Measurements from ENCODE around the gene ADIRF.
A peak's percentile ranks its signal among the peaks of the same experiment; 100 is the strongest.
"Not testable (repeated sequence)": the region's sequence is repeated elsewhere in the genome, so short reads cannot be mapped to it uniquely, and the experiment has no call there.

The ADIRF gene

DNA sequence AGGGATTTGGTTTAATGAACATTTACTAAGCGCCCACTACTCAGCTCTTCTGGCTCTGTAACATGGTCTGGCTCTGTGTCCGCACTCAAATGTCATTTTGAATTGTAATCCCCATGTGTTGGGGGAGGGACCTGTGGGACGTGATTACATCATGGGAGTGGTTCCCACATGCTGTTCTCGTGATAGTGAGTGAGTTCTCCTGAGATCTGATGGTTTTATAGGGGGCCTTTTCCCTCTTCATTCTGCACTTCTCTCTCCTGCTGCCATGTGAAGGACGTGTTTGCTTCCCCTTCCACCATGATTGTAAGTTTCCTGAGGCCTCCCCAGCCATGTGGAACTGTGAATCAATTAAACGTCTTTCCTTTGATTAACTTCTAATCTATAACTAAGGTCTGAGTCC lies 12.7 kb downstream of the ADIRF start:
- DNase-seq = not testable (repeated sequence)

DNA sequence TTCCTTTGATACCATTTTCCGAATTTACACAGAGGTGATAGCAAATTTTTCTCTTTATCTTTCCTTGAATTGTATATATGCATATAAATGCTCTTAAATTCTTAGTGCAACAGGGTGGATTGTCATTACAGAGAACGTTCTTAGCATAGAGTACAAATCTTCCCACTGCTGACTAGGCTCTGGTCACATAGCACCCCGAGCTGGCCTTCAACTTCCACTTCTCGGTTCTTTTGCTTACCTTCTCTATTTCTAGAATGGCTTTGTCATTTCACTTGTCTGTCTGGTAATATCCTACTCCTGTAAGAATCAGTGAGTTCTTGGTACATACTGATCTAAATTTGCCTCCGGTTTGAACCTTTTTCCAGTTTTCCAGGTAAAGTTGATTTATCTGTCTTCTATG lies 13.4 kb downstream of the ADIRF start:
- no peak for DNase-seq

DNA sequence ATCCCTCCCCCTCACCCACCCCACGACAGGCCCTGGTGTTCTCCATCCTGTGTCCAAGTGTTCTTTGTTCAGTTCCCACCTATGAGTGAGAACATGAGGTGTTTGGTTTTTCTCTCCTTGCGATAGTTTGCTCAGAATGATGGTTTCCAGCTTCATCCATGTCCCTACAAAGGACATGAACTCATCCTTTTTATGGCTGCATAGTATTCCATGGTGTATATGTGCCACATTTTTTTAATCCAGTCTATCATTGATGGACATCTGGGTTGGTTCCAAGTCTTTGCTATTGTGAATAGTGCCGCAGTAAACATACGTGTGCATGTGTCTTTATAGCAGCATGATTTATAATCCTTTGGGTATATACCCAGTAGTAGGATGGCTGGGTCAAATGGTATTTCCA lies 16.2 kb downstream of the ADIRF start:
- not testable (repeated sequence) for DNase-seq

DNA sequence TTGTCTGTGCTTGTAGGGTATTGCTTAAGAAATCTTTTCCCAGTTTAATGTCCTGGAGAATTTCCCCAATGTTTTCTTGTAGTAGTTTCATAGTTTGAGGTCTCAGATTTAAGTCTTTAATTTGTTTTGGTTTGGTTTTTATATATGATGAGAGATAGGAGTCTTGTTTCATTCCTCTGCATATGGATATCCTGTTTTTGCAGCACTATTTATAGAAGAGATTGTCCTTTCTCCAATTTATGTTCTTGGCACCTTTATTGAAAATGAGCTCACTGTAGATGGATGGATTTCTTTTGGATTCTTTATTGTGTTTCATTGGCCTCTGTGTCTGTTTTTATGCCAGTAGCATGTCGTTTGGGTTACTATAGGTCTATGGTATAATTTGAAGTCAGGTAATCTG lies 20.2 kb downstream of the ADIRF start:
- DNase-seq = no peak

DNA sequence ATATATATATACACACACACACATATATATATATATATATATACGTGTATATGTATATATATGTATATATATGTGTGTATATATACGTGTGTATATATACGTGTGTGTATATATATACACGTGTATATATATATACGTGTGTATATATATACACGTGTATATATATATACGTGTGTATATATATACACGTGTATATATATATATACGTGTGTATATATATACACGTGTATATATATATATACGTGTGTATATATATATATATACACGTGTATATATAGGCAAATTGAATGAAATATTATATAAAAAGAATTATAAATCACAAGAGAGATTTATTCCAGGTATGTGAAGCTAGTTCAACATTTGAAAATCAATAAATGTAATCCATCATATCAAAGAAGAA lies 23.1 kb downstream of the ADIRF start:
- DNase-seq = not testable (repeated sequence)

DNA sequence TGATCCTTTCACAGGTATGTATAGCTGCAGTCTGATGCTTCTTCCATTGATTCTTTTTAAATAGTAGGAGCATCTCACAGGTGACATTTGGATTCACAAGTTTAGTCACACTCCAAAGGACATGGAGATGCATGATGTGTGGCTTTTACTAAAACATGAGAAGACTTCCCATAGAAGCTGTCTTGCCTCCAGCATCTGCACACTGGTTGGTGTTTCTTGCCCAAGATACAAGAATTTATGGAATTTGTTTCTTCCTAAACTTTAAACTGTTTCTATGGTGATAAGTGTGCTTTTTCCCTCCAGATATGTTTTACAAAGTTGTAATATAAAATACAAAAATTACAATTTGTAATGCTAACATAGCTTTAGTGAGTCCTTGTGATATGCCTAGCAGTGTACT lies 24.2 kb downstream of the ADIRF start:
- DNase-seq = no peak

DNA sequence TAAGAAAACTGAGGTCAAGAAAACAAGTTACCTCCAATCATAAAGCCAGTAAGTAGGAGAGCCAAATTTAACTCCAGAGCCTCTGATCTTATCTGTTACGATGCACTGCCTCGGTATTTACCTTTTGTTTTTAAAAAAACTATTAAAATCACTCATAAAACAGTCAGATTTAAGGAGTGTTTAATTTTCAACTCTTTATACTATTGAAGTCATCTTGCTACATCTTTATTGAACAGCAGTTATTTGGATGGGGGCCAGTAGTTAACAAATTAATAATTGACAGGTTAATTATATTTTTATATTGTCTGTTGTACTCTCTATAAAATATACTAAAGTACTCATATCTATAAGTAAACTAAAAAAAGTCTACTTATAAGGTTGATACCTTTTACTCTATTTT lies 24.6 kb downstream of the ADIRF start:
- DNase-seq = no peak

DNA sequence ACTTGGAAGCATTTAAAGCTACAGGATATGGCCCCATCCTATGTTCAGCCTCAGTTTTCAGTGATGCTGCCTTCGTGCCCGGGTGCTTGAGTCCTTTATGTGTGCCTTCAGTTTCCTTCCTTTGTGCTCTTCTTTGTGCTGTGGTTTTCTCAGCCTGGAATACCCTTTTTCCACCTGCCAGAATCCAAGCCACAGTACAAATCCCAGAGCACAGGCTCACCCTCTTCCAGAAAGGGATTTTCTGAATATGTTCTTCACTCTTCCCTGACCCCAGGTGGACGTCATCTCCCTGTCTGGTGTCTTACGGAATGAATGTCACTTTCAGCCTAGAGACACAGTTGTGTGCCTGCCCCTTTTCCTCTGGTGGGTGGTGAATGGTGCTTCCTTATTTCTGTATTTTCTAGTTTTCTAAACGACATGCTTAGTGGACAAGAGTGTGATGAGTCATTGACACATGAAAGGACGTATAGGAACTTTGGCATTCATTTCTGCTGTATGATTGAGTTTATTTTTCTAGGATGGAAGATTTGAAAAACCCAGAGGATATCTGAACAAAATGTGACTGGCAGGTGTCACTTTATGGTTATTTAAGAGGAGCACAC lies 31.6 kb downstream of the ADIRF start:
- peak in 1 of 2 donors; percentile 27 for DNase-seq

DNA sequence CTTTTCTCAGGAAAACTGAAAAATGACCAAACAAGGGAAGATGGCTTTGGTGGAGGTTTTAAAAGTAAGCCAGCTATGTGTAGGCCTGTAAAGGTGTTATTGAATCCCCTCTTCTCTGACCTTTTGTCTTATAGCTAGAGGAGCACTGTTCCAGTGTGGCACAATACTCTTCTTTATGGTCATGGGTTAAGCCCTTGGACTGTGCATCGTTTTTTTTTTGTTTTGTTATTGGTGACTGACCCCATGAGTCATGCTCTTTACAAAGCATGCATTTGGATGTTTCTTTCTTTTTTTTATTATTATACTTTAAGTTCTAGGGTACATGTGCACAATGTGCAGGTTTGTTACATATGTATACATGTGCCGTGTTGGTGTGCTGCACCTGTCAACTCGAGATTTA lies 32.2 kb downstream of the ADIRF start:
- no peak for DNase-seq

DNA sequence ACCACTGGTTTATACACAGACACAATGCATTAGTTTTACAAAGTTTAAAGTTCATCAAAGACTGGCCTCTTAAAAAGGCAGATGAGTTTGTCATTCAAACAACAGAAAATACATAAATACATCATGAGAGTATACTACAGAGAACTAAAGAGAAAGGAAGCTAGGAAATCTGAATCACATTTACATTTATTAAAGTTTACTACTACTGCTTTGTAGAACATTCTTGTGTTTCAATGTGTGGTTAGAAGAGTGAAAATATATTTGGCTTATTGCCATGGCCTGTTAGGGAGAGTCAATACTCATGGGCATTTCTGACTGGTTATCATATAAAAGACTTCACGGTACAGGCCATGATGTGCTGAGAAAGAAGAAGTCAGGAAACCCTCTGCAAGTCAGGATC lies 38.8 kb downstream of the ADIRF start:
- not testable (repeated sequence) for DNase-seq

DNA sequence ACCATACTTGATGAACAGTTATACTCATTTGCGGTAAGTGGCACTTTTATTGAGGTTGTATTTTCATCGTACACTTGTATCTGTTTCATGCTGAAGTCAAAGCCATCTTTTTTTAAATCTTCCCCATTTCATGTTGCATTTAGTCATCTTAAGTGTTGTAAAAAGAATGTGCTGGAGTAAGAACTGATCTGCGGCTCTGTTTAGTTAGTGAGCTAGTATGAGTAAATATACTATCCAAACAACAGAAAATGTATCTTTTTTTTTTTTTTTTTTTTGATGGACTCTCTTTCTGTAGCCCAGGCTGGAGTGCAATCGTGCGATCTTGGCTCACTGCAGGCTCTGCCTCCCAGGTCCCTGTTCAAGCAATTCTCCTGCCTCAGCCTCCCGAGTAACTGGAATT lies 39.4 kb downstream of the ADIRF start:
- DNase-seq = not testable (repeated sequence)

DNA sequence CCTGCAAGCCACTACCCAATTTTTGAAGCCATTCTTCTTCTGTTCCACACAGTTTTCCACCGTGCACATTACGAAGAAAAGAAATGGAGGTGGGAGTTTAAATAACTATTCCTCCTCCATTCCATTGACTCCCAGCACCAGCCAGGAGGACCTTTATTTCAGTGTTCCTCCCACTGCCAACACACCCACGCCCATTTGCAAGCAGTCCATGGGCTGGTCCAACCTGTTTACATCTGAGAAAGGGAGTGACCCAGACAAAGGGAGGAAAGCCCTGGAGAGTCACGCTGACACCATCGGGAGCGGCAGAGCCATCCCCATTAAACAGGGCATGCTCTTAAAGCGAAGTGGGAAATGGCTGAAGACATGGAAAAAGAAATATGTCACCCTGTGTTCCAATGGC lies 40.0 kb downstream of the ADIRF start:
- not testable (repeated sequence) for DNase-seq

DNA sequence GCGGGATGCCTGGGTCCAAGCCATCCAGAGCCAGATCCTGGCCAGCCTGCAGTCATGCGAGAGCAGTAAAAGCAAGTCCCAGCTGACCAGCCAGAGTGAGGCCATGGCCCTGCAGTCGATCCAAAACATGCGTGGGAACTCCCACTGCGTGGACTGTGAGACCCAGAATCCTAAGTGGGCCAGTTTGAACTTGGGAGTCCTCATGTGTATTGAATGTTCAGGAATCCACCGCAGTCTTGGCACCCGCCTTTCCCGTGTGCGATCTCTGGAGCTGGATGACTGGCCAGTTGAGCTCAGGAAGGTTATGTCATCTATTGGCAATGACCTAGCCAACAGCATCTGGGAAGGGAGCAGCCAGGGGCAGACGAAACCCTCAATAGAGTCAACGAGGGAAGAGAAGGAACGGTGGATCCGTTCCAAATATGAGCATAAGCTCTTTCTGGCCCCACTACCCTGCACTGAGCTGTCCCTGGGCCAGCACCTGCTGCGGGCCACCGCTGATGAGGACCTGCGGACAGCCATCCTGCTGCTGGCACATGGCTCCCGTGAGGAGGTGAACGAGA lies 40.9 kb downstream of the ADIRF start:
- DNase-seq = not testable (repeated sequence)

DNA sequence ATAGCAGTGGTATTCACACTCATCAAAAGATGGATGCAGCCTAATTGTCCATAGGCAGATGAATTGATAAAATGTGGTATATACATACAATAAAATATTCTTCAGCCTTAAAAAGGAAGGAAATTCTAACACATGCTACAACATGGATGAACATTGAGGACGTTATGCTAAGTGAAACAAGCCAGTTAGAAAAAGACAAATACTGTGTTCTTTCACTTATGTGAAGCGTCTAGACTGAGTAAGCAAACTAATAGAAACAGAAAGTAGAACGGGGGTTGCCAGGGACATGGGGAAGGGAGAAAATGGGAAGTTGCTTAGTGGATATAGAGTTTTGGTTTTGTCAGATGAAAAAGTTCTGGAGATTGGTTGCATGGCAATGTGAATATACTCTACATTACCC lies 45.2 kb downstream of the ADIRF start:
- DNase-seq = peak in 1 of 2 donors; percentile 35

DNA sequence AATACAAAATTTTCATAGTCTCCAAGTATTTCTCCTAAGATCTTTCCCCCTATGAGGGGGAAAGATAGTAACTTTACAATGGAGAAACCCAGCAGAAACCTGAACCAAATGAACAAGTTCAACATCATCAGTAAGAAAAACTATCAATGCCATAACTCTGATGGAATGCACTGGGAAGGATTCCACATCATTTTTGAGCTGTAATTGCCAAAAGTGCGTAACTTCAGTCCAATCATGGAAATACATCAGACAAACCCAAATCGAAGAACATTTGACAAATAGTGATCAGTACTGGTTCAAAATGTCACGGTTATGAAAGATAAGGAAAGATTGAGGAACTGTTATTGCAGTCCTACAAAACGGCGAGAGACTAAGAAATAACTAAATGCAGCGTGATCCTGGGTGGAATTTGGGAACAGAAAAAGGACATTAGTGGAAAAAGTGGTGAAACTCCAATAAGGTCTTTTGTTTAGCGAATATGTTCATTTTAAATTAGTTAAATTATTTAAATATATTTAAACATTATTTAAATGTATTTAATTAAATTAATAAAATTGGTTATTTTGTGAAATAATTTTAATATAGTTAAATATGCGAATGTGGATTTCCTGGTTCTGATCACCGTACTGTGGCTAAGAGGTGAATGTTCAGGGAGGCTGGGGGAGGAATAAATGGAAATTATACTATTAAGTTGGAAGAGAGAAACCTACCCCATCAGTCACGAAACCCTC lies 46.9 kb downstream of the ADIRF start:
- DNase-seq = not testable (repeated sequence)

DNA sequence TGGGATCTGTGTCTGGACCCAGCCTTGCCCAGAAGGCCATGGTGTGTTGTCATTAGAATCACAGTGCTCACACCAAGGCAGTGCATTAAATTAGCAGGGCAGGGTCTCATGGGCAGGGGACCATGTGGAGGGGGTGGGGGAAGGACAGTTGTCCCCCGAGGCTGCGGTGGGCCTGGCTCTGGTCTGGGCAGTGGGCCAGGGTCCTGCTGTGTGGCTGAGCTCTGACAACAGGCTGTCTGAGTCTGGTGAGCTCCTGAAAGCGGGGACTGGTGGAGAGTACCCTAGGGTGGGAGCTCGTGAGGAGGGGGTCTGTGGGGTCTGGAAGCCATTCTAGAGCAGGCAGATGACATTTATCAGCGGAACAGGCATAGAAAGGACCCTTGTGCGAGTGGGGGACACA lies 49.8 kb downstream of the ADIRF start:
- not testable (repeated sequence) for DNase-seq

DNA sequence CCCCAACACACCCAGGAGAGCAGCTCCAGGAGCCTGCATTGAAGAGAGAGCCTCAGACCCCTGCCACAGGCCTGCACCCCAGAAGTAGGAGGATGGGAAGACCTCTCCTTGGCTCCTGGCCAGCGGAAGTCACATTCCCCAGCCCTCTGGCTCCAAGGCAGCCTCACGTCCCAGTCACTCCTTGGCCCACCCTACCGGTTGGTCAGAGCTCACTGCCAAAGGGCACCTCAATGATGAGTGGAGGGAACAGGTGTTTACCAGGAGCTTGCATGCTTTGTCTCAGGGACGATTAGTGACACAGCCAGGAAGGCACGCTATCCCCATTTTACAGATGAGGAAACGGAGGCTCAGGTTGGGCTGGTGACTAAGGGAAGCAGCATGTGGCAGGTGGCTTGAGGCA lies 50.8 kb downstream of the ADIRF start:
- not testable (repeated sequence) for DNase-seq

DNA sequence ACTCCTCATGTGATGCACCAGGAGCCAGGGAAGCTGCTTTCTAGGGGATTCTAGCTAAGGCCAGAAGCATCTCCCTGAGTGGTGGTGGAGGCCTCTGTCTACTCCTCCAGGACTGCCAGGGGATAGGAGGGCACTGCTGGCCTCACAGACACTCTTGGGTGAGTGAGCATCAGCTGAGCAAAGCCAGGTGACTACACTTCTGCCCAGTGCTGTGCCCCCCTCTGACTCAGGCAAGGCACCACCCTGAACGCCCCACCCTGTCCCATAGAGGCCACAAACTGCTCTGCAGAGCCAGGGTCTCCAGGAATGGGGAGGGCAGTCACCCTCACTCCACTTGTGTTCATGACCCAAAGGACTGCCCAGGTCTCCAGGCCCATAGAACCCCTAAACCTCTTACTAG lies 51.2 kb downstream of the ADIRF start:
- not testable (repeated sequence) for DNase-seq

DNA sequence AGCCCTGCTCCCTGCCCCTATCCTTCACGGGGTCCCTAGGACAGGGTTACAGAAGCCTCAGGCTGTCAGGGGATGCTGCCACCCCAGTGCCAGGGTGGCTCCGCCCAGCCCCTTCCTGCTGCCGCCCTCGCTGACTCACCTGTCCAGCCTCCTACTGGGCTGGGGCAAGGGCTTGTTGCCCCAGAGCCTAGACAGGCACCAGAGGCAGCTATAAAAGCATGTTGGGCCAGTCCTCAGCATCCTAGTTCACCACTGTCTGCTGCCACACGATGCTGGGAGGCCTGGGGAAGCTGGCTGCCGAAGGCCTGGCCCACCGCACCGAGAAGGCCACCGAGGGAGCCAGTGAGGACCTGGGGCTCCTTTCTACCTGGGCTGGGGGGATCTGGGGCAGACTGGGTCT lies 51.8 kb downstream of the ADIRF start, which contains the start of gene FAM25A:
TSS of gene FAM25A (plus strand) at position 239 of the 400 bp plus-strand sequence. CDS start at position 270, 31 bp downstream.
- DNase-seq = not testable (repeated sequence)

All from bone marrow (tissue), 2 donors.